Measurements from ENCODE around the gene LY6G5C.

The LY6G5C gene

GRCh38 chr6:31719001-31719400, 38.1 kb upstream of the LY6G5C start:
- TF ChIP-seq, protein P1, sequence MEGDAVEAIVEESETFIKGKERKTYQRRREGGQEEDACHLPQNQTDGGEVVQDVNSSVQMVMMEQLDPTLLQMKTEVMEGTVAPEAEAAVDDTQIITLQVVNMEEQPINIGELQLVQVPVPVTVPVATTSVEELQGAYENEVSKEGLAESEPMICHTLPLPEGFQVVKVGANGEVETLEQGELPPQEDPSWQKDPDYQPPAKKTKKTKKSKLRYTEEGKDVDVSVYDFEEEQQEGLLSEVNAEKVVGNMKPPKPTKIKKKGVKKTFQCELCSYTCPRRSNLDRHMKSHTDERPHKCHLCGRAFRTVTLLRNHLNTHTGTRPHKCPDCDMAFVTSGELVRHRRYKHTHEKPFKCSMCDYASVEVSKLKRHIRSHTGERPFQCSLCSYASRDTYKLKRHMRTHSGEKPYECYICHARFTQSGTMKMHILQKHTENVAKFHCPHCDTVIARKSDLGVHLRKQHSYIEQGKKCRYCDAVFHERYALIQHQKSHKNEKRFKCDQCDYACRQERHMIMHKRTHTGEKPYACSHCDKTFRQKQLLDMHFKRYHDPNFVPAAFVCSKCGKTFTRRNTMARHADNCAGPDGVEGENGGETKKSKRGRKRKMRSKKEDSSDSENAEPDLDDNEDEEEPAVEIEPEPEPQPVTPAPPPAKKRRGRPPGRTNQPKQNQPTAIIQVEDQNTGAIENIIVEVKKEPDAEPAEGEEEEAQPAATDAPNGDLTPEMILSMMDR (conservative IDR thresholded peaks at IDR 0.05): no peak

GRCh38 chr6:31718265-31718664, 37.4 kb upstream of the LY6G5C start:
- TF ChIP-seq, protein P1 (conservative IDR thresholded peaks at IDR 0.05): no peak
- H3K27ac ChIP-seq: peak overlapping the region; percentile 77

More at GRCh38 chr6:31719001-31719400, 38.1 kb upstream of the LY6G5C start:
- H3K27ac ChIP-seq: peak overlapping the region; percentile 77

DNA sequence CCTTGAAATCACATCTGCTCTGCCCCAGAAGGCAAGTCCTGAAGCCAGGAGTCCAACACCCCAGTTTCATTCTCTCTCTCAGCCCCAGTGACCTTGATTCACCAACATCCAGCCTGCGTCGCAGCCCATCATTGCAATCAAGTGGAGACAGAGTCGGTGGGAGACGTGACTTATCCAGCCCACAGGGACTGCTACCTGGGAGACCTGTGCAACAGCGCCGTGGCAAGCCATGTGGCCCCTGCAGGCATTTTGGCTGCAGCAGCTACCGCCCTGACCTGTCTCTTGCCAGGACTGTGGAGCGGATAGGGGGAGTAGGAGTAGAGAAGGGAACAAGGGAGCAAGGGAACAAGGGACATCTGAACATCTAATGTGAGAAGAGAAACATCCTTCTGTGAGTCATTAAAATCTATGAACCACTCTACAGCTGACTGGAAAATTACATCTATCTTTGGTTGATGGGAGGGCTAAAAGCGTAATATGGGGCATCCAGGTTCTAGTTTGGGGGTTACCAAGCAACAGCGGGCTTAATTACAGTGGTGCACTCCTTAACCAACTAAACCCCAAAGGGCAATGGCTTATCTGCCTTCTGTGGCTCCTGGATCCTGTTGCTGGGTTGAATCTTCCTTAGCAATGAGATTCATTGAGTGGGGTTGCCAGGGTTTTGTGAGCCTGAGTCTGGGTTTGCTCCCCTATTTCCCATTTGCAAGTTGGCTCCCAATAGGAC, 36.8 kb upstream of the LY6G5C start:
- TF ChIP-seq, protein P1 (conservative IDR thresholded peaks at IDR 0.05): no peak
- H3K27ac ChIP-seq: peak overlapping the region; percentile 77

DNA sequence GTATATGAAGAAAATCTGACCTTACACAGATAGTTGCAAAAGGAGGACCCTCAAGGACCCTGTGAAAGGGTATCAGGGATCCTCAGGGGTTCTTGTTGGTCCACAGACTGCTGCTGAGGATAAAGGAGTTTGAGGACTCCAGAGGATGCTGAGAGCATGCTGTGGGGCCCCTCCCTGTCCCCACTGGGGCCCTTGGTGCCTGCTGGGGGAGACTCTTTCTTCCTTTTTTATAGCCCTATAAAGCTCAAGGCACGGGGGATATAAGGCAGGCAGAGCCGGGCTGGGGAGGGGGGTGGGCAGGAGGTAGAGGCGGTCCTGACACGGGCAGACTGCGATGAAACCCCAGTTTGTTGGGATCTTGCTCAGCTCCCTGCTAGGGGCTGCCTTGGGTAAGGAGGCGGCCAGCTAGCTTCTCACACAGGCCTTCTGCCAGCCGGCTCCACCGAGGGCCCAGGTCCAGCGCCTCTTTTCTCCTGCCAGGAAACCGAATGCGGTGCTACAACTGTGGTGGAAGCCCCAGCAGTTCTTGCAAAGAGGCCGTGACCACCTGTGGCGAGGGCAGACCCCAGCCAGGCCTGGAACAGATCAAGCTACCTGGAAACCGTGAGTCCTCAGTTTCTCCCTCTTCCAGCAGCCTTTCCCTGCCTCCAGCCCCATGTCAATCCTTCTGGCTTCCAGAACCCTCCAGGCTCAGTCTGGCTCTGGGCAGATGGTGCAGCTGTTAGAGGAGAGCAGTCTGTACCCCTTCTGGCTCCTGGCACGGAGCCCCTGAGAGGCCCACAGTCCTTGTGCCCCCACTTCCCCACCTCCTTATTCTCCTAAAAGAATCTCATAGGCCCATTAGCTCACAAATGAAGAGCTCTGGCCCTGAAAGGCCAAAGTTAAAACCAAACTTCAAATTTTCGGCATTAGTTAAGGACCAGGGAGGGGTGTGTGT, 34.4 kb upstream of the LY6G5C start, which contains the start of gene LY6G6D:
Gene LY6G6D (plus strand): TSS at position 327 of the 937 bp plus-strand sequence. CDS start 8 bp downstream, at position 335.
- no peak within 1 kb of the TSS for H3K27ac ChIP-seq
- TF ChIP-seq, protein P1 (conservative IDR thresholded peaks at IDR 0.05): no peak

- TF ChIP-seq, protein P1 (conservative IDR thresholded peaks at IDR 0.05): no peak
- H3K27ac ChIP-seq: no peak overlapping the region
These were observed 33.3 kb upstream of the LY6G5C start for GRCh38 chr6:31713991-31714684.

DNA sequence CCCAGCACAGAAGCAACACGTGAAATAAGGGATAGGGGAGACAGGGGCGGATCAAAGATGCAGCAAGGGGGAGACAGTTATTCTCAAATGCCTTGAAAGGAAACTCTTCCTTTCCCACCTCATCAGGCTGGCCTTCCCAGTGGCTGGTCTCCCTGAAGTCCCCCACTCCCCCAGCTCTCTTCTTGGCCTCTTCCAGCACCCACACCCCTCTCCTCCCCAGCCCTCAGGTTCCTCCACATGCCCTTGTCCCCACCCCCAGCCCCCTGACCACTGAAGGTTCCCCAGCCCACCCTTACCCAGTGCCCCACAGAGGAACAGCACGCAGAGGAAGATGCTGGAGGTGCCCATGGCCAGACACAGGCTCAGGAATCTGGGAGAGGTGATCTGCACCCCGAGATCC, 32.6 kb upstream of the LY6G5C start:
- TF ChIP-seq, protein P1 (conservative IDR thresholded peaks at IDR 0.05): no peak
- H3K27ac ChIP-seq: no peak overlapping the region

Measured in VCaP (cell line).